H1 (cell line): ENCODE results near the gene WASHC3.

Experiments used
- CREB1 ChIP-seq: IDR thresholded peaks from 2 replicates; pipeline ENCODE4 v1.6.1; 2012; ENCODE audit warnings: inconsistent platforms
- CTCF ChIP-seq, 3 experiments: IDR thresholded peaks; 1 replicate in 2 of 3; 2 replicates in 1 of 3; pipeline versions ENCODE4 v1.5.1 to v1.6.1; 2011; ENCODE audit warnings: low read length in 3 of 3, mild to moderate bottlenecking in 3 of 3, inconsistent platforms in 2 of 3, low read depth in 1 of 3, moderate library complexity in 1 of 3; ENCODE audit not compliant: insufficient read depth in 1 of 3; ENCODE audit errors: control extremely low read depth in 1 of 3
- EZH2 ChIP-seq: fragments of 200-600 bp; sonication (generic); IDR thresholded peaks from 2 replicates; pipeline ENCODE4 v1.7.1; 2012; ENCODE audit warnings: low read depth, mild to moderate bottlenecking, moderate library complexity, low read length, inconsistent platforms; ENCODE audit not compliant: severe bottlenecking
- FOSL1 ChIP-seq: IDR thresholded peaks from 2 replicates; pipeline ENCODE4 v1.6.1; 2011; ENCODE audit warnings: mild to moderate bottlenecking, low read depth, low read length, moderate library complexity; ENCODE audit not compliant: insufficient read depth
- HDAC2 ChIP-seq, 2 experiments: fragments of 300-600 bp in 1 of 2; sonication (generic) in 1 of 2; IDR thresholded peaks; 2 replicates each; pipeline ENCODE4 v1.6.1; 2011 to 2012; ENCODE audit warnings: low read depth in 2 of 2, low read length in 2 of 2, mild to moderate bottlenecking in 2 of 2, moderate library complexity in 2 of 2, borderline replicate concordance in 1 of 2, inconsistent platforms in 1 of 2
- JUND ChIP-seq: IDR thresholded peaks from 2 replicates; pipeline ENCODE4 v1.6.1; 2011; ENCODE audit warnings: mild to moderate bottlenecking, improper control_type of control experiment, low read length
- POLR2A ChIP-seq, 2 experiments: IDR thresholded peaks; 1 replicate in 1 of 2; 2 replicates in 1 of 2; pipeline ENCODE4 v1.6.1; 2011; ENCODE audit warnings: low read depth in 2 of 2, low read length in 2 of 2, mild to moderate bottlenecking in 2 of 2; ENCODE audit errors: control extremely low read depth in 1 of 2
- RFX5 ChIP-seq: IDR thresholded peaks from 2 replicates; pipeline ENCODE4 v1.6.1; 2011; ENCODE audit warnings: low read depth, low read length, improper control_type of control experiment, borderline replicate concordance
- SIN3A ChIP-seq, 2 experiments: IDR thresholded peaks in 1 of 2; conservative IDR thresholded peaks in 1 of 2; 2 replicates each; pipeline ENCODE4 v1.6.1; 2011 to 2012; ENCODE audit warnings: low read length in 2 of 2, improper control_type of control experiment in 1 of 2, low read depth in 1 of 2, mild to moderate bottlenecking in 1 of 2
- SP4 ChIP-seq: IDR thresholded peaks from 2 replicates; pipeline ENCODE4 v1.6.1; 2012; ENCODE audit warnings: low read length, inconsistent platforms
- TAF1 ChIP-seq: IDR thresholded peaks from 2 replicates; pipeline ENCODE4 v1.6.1; 2011; ENCODE audit warnings: mild to moderate bottlenecking, low read depth, low read length
- USF2 ChIP-seq: IDR thresholded peaks from 2 replicates; pipeline ENCODE4 v1.6.1; 2011; ENCODE audit warnings: low read length, improper control_type of control experiment

GRCh38 chr12:101997102-101997501 is 64.7 kb downstream of the WASHC3 start:
- TF ChIP-seq HDAC2 (IDR thresholded peaks at IDR 0.05; ENCODE audit: borderline replicate concordance in 1 of 2, low read depth in 2 of 2, low read length in 2 of 2) (no peak), TAF1 (no peak), JUND (no peak), RFX5 (no peak), CREB1 (no peak), CTCF (IDR thresholded peaks at IDR 0.05; ENCODE audit: control extremely low read depth in 1 of 3, insufficient read depth in 1 of 3, low read depth in 1 of 3, low read length in 3 of 3) (no peak), FOSL1 (no peak), SP4 (no peak), USF2 (no peak), POLR2A (IDR thresholded peaks at IDR 0.05; ENCODE audit: control extremely low read depth in 1 of 2, low read depth in 2 of 2, low read length in 2 of 2) (no peak), EZH2 (no peak), SIN3A (conservative IDR thresholded peaks at IDR 0.05 in 1 of 2, IDR thresholded peaks at IDR 0.05 in 1 of 2; ENCODE audit: low read depth in 1 of 2, low read length in 2 of 2) (no peak)
